Liver (tissue), 9 donors: ENCODE results near the gene LHFPL2. TPM values are rescaled to one million over a fixed set of nuclear protein-coding genes. Genes with fewer than 3 reads are reported as not detected.

Source experiments
- DNase-seq: peaks from one replicate; pipeline ENCODE4 v3.0.0-alpha.2; 2017; ENCODE audit warnings: low spot score
- H3K27ac ChIP-seq, 2 donors: one replicate each; pipeline ENCODE4 v1.7.0; 2013; ENCODE audit warnings: inconsistent platforms in 2 of 2, low read length in 2 of 2, control low read depth in 1 of 2, low read depth in 1 of 2, mild to moderate bottlenecking in 1 of 2
- H3K27me3 ChIP-seq, 4 donors: one replicate each; pipeline versions ENCODE4 v1.6.1 to v1.7.0; 2013; ENCODE audit warnings: low read length in 3 of 4, inconsistent platforms in 1 of 4, mild to moderate bottlenecking in 1 of 4, moderate library complexity in 1 of 4; ENCODE audit not compliant: control insufficient read depth in 4 of 4, insufficient read depth in 4 of 4
- H3K36me3 ChIP-seq, 4 donors: one replicate each; pipeline versions ENCODE4 v1.6.1 to v1.7.0; 2013; ENCODE audit warnings: low read length in 3 of 4, mild to moderate bottlenecking in 3 of 4, low read depth in 1 of 4, moderate library complexity in 1 of 4; ENCODE audit not compliant: control insufficient read depth in 4 of 4, insufficient read depth in 3 of 4
- H3K4me1 ChIP-seq, 4 donors: one replicate each; pipeline versions ENCODE4 v1.6.1 to v1.7.0; 2013; ENCODE audit warnings: low read length in 3 of 4, mild to moderate bottlenecking in 3 of 4, moderate library complexity in 1 of 4; ENCODE audit not compliant: control insufficient read depth in 4 of 4, insufficient read depth in 4 of 4
- H3K4me3 ChIP-seq, 3 donors: one replicate each; pipeline versions ENCODE4 v1.6.1 to v1.7.0; 2013; ENCODE audit warnings: low read length in 3 of 3, control low read depth in 1 of 3, low read depth in 1 of 3, mild to moderate bottlenecking in 1 of 3
- H3K9ac ChIP-seq, 2 donors: one replicate each; pipeline ENCODE4 v1.7.0; 2013; ENCODE audit warnings: low read length in 2 of 2, mild to moderate bottlenecking in 2 of 2, moderate library complexity in 2 of 2, control low read depth in 1 of 2, low read depth in 1 of 2
- H3K9me3 ChIP-seq, 4 donors: one replicate each; pipeline versions ENCODE4 v1.6.1 to v1.7.0; 2013; ENCODE audit warnings: low read length in 3 of 4; ENCODE audit not compliant: control insufficient read depth in 4 of 4
- FOXA1 ChIP-seq: IDR thresholded peaks from 2 replicates; pipeline ENCODE4 v1.6.1; 2016; ENCODE audit warnings: antibody characterized with exemption
- FOXA2 ChIP-seq: IDR thresholded peaks from 2 replicates; pipeline ENCODE4 v1.6.1; 2016; ENCODE audit warnings: antibody characterized with exemption
- JUND ChIP-seq, 2 donors: IDR thresholded peaks; 2 replicates each; pipeline ENCODE4 v1.6.1; 2016; ENCODE audit warnings: antibody characterized with exemption in 2 of 2
- NR2F2 ChIP-seq: IDR thresholded peaks from 2 replicates; pipeline ENCODE4 v1.6.1; 2016; ENCODE audit warnings: antibody characterized with exemption
- RAD21 ChIP-seq, 2 donors: IDR thresholded peaks; 2 replicates each; pipeline ENCODE4 v1.6.1; 2016; ENCODE audit warnings: antibody characterized with exemption in 2 of 2, mild to moderate bottlenecking in 2 of 2
- RXRA ChIP-seq, 2 donors: IDR thresholded peaks; 2 replicates each; pipeline ENCODE4 v1.6.1; 2017 to 2018; ENCODE audit warnings: antibody characterized with exemption in 2 of 2, mild to moderate bottlenecking in 1 of 2
- SP1 ChIP-seq: IDR thresholded peaks from 2 replicates; pipeline ENCODE4 v1.6.1; 2018; ENCODE audit warnings: antibody characterized with exemption, mild to moderate bottlenecking
- TAF1 ChIP-seq: conservative IDR thresholded peaks from 2 replicates; pipeline ENCODE4 v1.6.1; 2016; ENCODE audit warnings: antibody characterized with exemption, mild to moderate bottlenecking
- YY1 ChIP-seq: IDR thresholded peaks from 2 replicates; pipeline ENCODE4 v1.6.1; 2016; ENCODE audit warnings: antibody characterized with exemption, mild to moderate bottlenecking
- WGBS: extraction: QIAGEN DNeasy Blood & Tissue Kit; methylation state at CpG from one replicate; pipeline ENCODE4 v1.1.7; 2013; 5-methylcytosine and 5-hydroxymethylcytosine counted together
- polyA plus RNA-seq, 2 donors: library from polyadenylated mRNA; stranded (reverse) in 1 of 2; unstranded in 1 of 2; fragments of 200-250 nt in 1 of 2; fragments of >200 nt in 1 of 2; fragmentation: Nextera tagmentation in 1 of 2; extraction: Ambion mirVana in 1 of 2; gene quantifications; one replicate each; pipeline versions ENCODE4 v1.2.1 to v1.2.3, GENCODE V29; 2013 to 2015
- total RNA-seq, 2 donors: library from RNA; depleted of rRNA; stranded (reverse); fragments of >200 nt; gene quantifications; one replicate each; pipeline ENCODE4 v1.2.3, GENCODE V29; 2014
- TF ChIP-seq, protein P1 (sequence below): fragments of 150-350 bp; IDR thresholded peaks from 2 replicates; pipeline ENCODE4 v1.5.1; 2017; ENCODE audit warnings: improper control_type of control experiment, low read depth, low read length; ENCODE audit not compliant: missing input control
- TF ChIP-seq, protein P2 (sequence below): IDR thresholded peaks from 2 replicates; pipeline ENCODE4 v1.6.1; 2016; ENCODE audit warnings: antibody characterized with exemption
- TF ChIP-seq, protein P3 (sequence below): IDR thresholded peaks from 2 replicates; pipeline ENCODE4 v1.6.1; 2016; ENCODE audit warnings: antibody characterized with exemption
- TF ChIP-seq, protein P4 (sequence below): IDR thresholded peaks from 2 replicates; pipeline ENCODE4 v1.6.1; 2016; ENCODE audit warnings: antibody characterized with exemption
- donor health status: healthy.
- donor health status: healthy.
- donor health status: healthy.
- donor health status: healthy.
- donor health status: healthy.

The LHFPL2 gene
- total and polyA plus RNA-seq, 4 donors = 1.6 to 9.4 (median 5.6) TPM

DNA sequence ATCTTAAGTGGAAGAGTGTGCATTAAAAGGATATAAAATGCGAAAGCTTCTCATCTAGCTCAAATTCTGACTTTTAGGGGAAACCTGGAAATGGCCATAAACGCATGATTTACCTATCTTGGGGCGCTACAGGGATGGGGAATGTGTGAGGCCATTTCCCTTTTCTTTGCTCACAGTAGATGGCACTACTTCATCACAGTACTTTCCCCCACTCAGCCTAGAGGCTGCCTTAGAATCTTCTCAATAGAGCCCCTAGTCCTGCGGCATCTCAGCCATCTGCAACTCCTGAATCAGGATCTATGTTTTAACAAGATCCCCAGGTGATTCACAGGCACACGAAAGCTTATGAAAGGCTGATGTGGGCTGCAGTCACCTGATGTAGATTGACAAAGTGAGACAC, 110.8 kb downstream of the LHFPL2 start:
- WGBS = 70% methylated on average over 5 of the region's 5 CpGs
- no peak overlapping the region for H3K4me3 ChIP-seq
- no peak overlapping the region for H3K9ac ChIP-seq
- no peaks in the 10 kb centered on the region for H3K9me3 ChIP-seq
- no peaks in the 10 kb centered on the region for H3K36me3 ChIP-seq
- no peak overlapping the region for H3K27ac ChIP-seq
- no peaks in the 10 kb centered on the region for H3K4me1 ChIP-seq
- no peak for DNase-seq
- TF ChIP-seq NR2F2 (no peak), RAD21 (IDR thresholded peaks at IDR 0.05) (peak; percentile 82 to 84), FOXA2 (no peak)
- TF ChIP-seq, protein P1, sequence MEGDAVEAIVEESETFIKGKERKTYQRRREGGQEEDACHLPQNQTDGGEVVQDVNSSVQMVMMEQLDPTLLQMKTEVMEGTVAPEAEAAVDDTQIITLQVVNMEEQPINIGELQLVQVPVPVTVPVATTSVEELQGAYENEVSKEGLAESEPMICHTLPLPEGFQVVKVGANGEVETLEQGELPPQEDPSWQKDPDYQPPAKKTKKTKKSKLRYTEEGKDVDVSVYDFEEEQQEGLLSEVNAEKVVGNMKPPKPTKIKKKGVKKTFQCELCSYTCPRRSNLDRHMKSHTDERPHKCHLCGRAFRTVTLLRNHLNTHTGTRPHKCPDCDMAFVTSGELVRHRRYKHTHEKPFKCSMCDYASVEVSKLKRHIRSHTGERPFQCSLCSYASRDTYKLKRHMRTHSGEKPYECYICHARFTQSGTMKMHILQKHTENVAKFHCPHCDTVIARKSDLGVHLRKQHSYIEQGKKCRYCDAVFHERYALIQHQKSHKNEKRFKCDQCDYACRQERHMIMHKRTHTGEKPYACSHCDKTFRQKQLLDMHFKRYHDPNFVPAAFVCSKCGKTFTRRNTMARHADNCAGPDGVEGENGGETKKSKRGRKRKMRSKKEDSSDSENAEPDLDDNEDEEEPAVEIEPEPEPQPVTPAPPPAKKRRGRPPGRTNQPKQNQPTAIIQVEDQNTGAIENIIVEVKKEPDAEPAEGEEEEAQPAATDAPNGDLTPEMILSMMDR = peak; percentile 44
- TF ChIP-seq, protein P2, sequence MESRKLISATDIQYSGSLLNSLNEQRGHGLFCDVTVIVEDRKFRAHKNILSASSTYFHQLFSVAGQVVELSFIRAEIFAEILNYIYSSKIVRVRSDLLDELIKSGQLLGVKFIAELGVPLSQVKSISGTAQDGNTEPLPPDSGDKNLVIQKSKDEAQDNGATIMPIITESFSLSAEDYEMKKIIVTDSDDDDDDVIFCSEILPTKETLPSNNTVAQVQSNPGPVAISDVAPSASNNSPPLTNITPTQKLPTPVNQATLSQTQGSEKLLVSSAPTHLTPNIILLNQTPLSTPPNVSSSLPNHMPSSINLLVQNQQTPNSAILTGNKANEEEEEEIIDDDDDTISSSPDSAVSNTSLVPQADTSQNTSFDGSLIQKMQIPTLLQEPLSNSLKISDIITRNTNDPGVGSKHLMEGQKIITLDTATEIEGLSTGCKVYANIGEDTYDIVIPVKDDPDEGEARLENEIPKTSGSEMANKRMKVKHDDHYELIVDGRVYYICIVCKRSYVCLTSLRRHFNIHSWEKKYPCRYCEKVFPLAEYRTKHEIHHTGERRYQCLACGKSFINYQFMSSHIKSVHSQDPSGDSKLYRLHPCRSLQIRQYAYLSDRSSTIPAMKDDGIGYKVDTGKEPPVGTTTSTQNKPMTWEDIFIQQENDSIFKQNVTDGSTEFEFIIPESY = no peak
- peaks cover 0 to 2% (median 0%) of the 10 kb centered on the region in 4 donors for H3K27me3 ChIP-seq

DNA sequence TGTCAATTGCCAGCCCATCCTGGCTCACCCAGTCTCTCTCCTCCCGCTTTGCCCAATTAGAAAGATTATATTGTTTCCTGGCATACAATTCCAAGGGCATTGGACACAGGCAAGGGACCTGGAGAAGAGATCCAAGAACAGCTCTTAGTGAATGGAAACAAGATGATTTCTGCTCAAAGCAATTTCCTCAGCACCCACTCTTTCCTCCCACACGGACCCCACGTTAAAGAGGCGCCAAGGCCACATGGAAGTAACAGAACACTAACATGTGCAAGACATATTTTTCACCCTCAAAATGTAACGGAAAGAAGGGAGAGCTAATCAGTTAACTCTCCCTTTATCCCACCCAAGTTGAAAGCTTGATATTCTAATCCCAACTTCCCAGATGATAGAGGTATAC, 111.2 kb downstream of the LHFPL2 start:
- TF ChIP-seq, protein P3, sequence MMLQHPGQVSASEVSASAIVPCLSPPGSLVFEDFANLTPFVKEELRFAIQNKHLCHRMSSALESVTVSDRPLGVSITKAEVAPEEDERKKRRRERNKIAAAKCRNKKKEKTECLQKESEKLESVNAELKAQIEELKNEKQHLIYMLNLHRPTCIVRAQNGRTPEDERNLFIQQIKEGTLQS = no peak
- TF ChIP-seq YY1 (no peak), RXRA (IDR thresholded peaks at IDR 0.05) (no peak), TAF1 (no peak), SP1 (no peak), RAD21 (IDR thresholded peaks at IDR 0.05) (no peak), JUND (IDR thresholded peaks at IDR 0.05) (no peak), NR2F2 (no peak), FOXA1 (no peak)
- TF ChIP-seq, protein P2 = no peak
- TF ChIP-seq, protein P4, sequence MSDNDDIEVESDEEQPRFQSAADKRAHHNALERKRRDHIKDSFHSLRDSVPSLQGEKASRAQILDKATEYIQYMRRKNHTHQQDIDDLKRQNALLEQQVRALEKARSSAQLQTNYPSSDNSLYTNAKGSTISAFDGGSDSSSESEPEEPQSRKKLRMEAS = no peak
- TF ChIP-seq, protein P1 = no peak
- Histone ChIP-seq H3K9ac (no peak overlapping the region), H3K27me3 (peaks cover 0 to under 1% (median 0%) of the 10 kb centered on the region in 4 donors), H3K36me3 (no peaks in the 10 kb centered on the region), H3K4me3 (no peak overlapping the region), H3K9me3 (no peaks in the 10 kb centered on the region), H3K27ac (no peak overlapping the region), H3K4me1 (no peaks in the 10 kb centered on the region)
- no peak for DNase-seq
- WGBS = 87% methylated on average over 5 of the region's 5 CpGs
